Astrocyte (in vitro differentiated cells and primary cell): ENCODE data around the gene FAM50B.

Experiments used
- EZH2 ChIP-seq: IDR thresholded peaks from 2 replicates; pipeline ENCODE4 v1.6.1; 2012; ENCODE audit warnings: mild to moderate bottlenecking, low read length, inconsistent platforms; ENCODE audit not compliant: insufficient read depth
- TF ChIP-seq, protein P1 (sequence below): IDR thresholded peaks from 2 replicates; pipeline ENCODE4 v1.5.1; 2011; ENCODE audit warnings: low read depth, mild to moderate bottlenecking, inconsistent platforms, low read length, moderate library complexity; ENCODE audit not compliant: insufficient read depth

DNA sequence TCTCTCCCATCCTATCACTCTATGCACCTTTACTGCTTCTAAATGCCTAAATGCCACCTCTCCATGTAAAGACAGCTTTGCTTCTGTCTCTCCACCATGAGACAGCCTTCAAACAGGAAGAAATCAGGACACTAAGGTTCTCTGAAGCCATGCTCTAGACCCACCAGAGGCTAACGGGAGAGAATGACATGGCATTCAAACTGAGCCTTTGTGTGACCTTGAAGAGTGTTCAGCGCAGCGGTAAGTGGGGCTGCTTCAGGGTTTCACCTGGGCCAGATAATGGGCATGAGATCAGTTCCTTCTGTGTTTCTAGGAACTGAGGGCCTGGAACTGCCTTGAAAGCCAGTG lies 20.1 kb downstream of the FAM50B start:
- TF ChIP-seq, protein P1, sequence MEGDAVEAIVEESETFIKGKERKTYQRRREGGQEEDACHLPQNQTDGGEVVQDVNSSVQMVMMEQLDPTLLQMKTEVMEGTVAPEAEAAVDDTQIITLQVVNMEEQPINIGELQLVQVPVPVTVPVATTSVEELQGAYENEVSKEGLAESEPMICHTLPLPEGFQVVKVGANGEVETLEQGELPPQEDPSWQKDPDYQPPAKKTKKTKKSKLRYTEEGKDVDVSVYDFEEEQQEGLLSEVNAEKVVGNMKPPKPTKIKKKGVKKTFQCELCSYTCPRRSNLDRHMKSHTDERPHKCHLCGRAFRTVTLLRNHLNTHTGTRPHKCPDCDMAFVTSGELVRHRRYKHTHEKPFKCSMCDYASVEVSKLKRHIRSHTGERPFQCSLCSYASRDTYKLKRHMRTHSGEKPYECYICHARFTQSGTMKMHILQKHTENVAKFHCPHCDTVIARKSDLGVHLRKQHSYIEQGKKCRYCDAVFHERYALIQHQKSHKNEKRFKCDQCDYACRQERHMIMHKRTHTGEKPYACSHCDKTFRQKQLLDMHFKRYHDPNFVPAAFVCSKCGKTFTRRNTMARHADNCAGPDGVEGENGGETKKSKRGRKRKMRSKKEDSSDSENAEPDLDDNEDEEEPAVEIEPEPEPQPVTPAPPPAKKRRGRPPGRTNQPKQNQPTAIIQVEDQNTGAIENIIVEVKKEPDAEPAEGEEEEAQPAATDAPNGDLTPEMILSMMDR: no peak
- no peak for TF ChIP-seq EZH2
